K562 (cell line): ENCODE results near the gene MAB21L1. TPM values are rescaled to one million over a fixed set of nuclear protein-coding genes. Genes with fewer than 3 reads are reported as not detected.

ENCODE experiments used
- ATAC-seq: fragments of 200-7000 bp; cut with Tn5 transposase; 3 replicates; pipeline ENCODE4 v1.9.1; 2020; ENCODE audit warnings: moderate library complexity
- BruUV-seq: library from RNA; stranded (reverse); fragments of 400-500 nt; replicated peaks from 2 replicates; lab custom pipeline; 2021; lab: Mats Ljungman, UMichigan
- CTCF ChIA-PET: fragments of 300-600 bp; formaldehyde crosslinking; extraction: SDS; loops from one replicate; lab custom pipeline; 2021; ENCODE audit warnings: low intra/inter-chr PET ratio; lab: Yijun Ruan, JAX
- POLR2A ChIA-PET: fragments of 300-600, 350-650 bp; sonication (Branson Sonifier 250); formaldehyde crosslinking; extraction: SDS; loops from one replicate; lab custom pipeline; 2021; ENCODE audit warnings: antibody characterized with exemption, inconsistent platforms; lab: Yijun Ruan, JAX
- DNase-seq, 4 experiments: peaks; one replicate each; pipeline versions ENCODE4 v3.0.0 to v3.0.0-alpha.2; 2011 to 2018; ENCODE audit warnings: low spot score in 3 of 4, mixed read lengths in 3 of 4; ENCODE audit errors: extremely low read depth in 1 of 4
- FAIRE-seq: peaks from 2 replicates; lab custom pipeline; 2011; peaks lifted over from hg19 to GRCh38; lab: Jason Lieb, UNC
- H2AFZ ChIP-seq: 2 replicates; pipeline ENCODE4 v1.6.0; 2011; ENCODE audit warnings: low read depth, low read length, control low read depth, inconsistent platforms
- H3K27ac ChIP-seq: fragments of 200-600 bp; 3 replicates; pipeline ENCODE4 v1.8.0; 2011; ENCODE audit warnings: low read depth, mild to moderate bottlenecking, control low read depth, inconsistent platforms, low read length, moderate library complexity, mixed read lengths; ENCODE audit errors: extremely low read depth
- H3K27me3 ChIP-seq, 2 experiments: fragments of 300-600 bp in 1 of 2; 2 replicates in 1 of 2; 3 replicates in 1 of 2; pipeline versions ENCODE4 v1.6.0 to v1.8.0; 2011; ENCODE audit warnings: inconsistent platforms in 2 of 2, low read length in 2 of 2, mild to moderate bottlenecking in 1 of 2, mixed read lengths in 1 of 2, moderate library complexity in 1 of 2; ENCODE audit not compliant: control insufficient read depth in 2 of 2, insufficient read depth in 2 of 2
- H3K36me3 ChIP-seq: fragments of 300-600 bp; 3 replicates; pipeline ENCODE4 v1.8.0; 2011; ENCODE audit warnings: mild to moderate bottlenecking, low read length, inconsistent platforms; ENCODE audit not compliant: control insufficient read depth, insufficient read depth
- H3K4me1 ChIP-seq, 2 experiments: fragments of 200-600 bp in 1 of 2; replicated peaks in 1 of 2; 2 replicates in 1 of 2; 3 replicates in 1 of 2; pipeline versions ENCODE4 v1.5.1 to v1.8.0; 2011; ENCODE audit warnings: inconsistent platforms in 2 of 2, low read length in 2 of 2, mild to moderate bottlenecking in 1 of 2, mixed read lengths in 1 of 2, moderate library complexity in 1 of 2; ENCODE audit not compliant: control insufficient read depth in 2 of 2, insufficient read depth in 2 of 2
- H3K4me2 ChIP-seq: 2 replicates; pipeline ENCODE4 v1.6.1; 2011; ENCODE audit warnings: low read length, control low read depth, inconsistent platforms, mixed read lengths; ENCODE audit not compliant: insufficient read depth
- H3K4me3 ChIP-seq: fragments of 200-600 bp; sonication (generic), shearing (Covaris generic); 2 replicates; pipeline ENCODE4 v1.5.1; 2016; ENCODE audit warnings: control low read depth, inconsistent platforms
- H3K79me2 ChIP-seq: fragments of 200-600 bp; 3 replicates; pipeline ENCODE4 v1.8.0; 2011; ENCODE audit warnings: low read length, inconsistent platforms; ENCODE audit not compliant: control insufficient read depth, insufficient read depth
- H3K9ac ChIP-seq, 2 experiments: 2 replicates each; pipeline versions ENCODE4 v1.6.0 to v1.6.1; 2011; ENCODE audit warnings: low read depth in 2 of 2, low read length in 2 of 2, control low read depth in 1 of 2, inconsistent platforms in 1 of 2, mild to moderate bottlenecking in 1 of 2, mixed read lengths in 1 of 2; ENCODE audit not compliant: insufficient read depth in 1 of 2
- H3K9me1 ChIP-seq: one replicate; pipeline ENCODE4 v1.6.0; 2011; ENCODE audit warnings: inconsistent platforms, mild to moderate bottlenecking, low read length, moderate library complexity; ENCODE audit not compliant: control insufficient read depth, insufficient read depth
- H3K9me3 ChIP-seq: replicated peaks from 2 replicates; pipeline ENCODE4 v1.5.1; 2011; ENCODE audit warnings: low read depth, low read length, inconsistent platforms; ENCODE audit not compliant: control insufficient read depth, insufficient read depth
- H4K20me1 ChIP-seq: replicated peaks from 2 replicates; pipeline ENCODE4 v1.6.1; 2011; ENCODE audit warnings: low read length, inconsistent platforms, mixed read lengths; ENCODE audit not compliant: control insufficient read depth, insufficient read depth
- ELF1 ChIP-seq: fragments of 200-800 bp; sonication (Bioruptor generic); IDR thresholded peaks from 2 replicates; pipeline ENCODE4 v1.6.1; 2016; ENCODE audit warnings: missing genetic modification characterization, missing compliant biosample characterization
- NCOR1 ChIP-seq: fragments of 450-650 bp; IDR thresholded peaks from 2 replicates; pipeline ENCODE4 v1.6.1; 2016; ENCODE audit warnings: mild to moderate bottlenecking, moderate library complexity
- ZBTB5 ChIP-seq: fragments of 450-650 bp; IDR thresholded peaks from 2 replicates; pipeline ENCODE4 v1.6.1; 2017; ENCODE audit warnings: antibody characterized with exemption
- ZNF24 ChIP-seq: fragments of 450-650 bp; IDR thresholded peaks from 2 replicates; pipeline ENCODE4 v1.6.1; 2016
- ZNF583 ChIP-seq: fragments of 250-450 bp; sonication (Bioruptor Pico); IDR thresholded peaks from 2 replicates; pipeline ENCODE4 v1.4.0; 2020
- WGBS: fragments of 100-300 bp; shearing (Covaris generic); methylation state at CpG from one replicate; pipeline ENCODE4 v1.1.6; 2016; ENCODE audit warnings: low coverage, mixed read lengths; ENCODE audit not compliant: insufficient coverage; ENCODE audit errors: missing lambda C conversion rate; 5-methylcytosine and 5-hydroxymethylcytosine counted together
- in situ Hi-C: fragments of 300-500 bp; cut with MboI; formaldehyde crosslinking; loops from 4 replicates; pipeline ENCODE4 v1.15.0; 2018; ENCODE audit warnings: inconsistent platforms, mixed read lengths
- intact Hi-C: fragments of 100-400 bp; cut with micrococcal nuclease; formaldehyde crosslinking; loops from 2 replicates; pipeline ENCODE4 v1.14.2; 2022
- polyA plus RNA-seq, 8 experiments: library from polyadenylated mRNA; depleted of rRNA in 4 of 8; stranded (reverse) in 5 of 8; unstranded in 3 of 8; fragments of >200 nt; fragmentation: Nextera tagmentation in 2 of 8; fragmentation: Illumina TruSeq in 1 of 8; extraction: Ambion mirVana in 2 of 8; extraction: Trizol in 1 of 8; gene quantifications; 2 replicates each; pipeline versions ENCODE4 v1.2.1 to v1.2.3, GENCODE V29; 2011 to 2014; ENCODE audit warnings: inconsistent platforms in 1 of 8, missing spikeins in 1 of 8
- total RNA-seq, 7 experiments: library from RNA; depleted of rRNA in 6 of 7; stranded (reverse); fragments of >200 nt in 6 of 7; fragmentation: Illumina TruSeq in 2 of 7; extraction: Trizol in 2 of 7; gene quantifications; 2 replicates each; pipeline versions ENCODE4 v1.2.1 to v1.2.3, GENCODE V29; 2011 to 2021; ENCODE audit warnings: low replicate concordance in 1 of 7
- TF ChIP-seq, protein P1 (sequence below): fragments of 250-450 bp; sonication (Bioruptor Pico); IDR thresholded peaks from 2 replicates; pipeline ENCODE4 v1.5.0; 2022; ENCODE audit warnings: mild to moderate bottlenecking
- TF ChIP-seq, protein P2 (sequence below), 2 experiments: fragments of 450-650 bp; IDR thresholded peaks; 2 replicates each; pipeline ENCODE4 v1.6.1; 2016

The MAB21L1 gene
- total and polyA plus RNA-seq, 9 of the 15 experiments (the other 6 are each of a cell fraction or from before 2014, with no cell fraction given) = not detected

DNA sequence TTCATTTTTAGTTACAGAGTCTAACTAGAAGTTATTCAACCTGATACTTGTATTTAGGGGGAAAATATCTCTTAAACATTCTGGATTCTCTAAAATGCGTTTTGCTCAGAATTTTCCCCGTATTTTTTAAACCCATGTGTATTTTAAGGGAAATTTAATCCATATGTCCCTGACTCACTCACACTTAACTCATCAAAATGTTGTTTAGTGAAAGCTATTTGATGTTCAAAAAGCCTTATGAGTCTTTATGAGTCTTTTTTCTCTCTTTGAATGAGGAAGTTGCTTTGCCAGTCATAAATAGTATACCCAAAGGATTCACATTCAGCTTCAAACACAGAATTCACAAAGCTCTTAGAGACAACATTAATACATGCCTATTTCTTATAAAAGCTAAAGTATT is 16.4 kb downstream of the MAB21L1 start (continued):
- TF ChIP-seq, protein P1, sequence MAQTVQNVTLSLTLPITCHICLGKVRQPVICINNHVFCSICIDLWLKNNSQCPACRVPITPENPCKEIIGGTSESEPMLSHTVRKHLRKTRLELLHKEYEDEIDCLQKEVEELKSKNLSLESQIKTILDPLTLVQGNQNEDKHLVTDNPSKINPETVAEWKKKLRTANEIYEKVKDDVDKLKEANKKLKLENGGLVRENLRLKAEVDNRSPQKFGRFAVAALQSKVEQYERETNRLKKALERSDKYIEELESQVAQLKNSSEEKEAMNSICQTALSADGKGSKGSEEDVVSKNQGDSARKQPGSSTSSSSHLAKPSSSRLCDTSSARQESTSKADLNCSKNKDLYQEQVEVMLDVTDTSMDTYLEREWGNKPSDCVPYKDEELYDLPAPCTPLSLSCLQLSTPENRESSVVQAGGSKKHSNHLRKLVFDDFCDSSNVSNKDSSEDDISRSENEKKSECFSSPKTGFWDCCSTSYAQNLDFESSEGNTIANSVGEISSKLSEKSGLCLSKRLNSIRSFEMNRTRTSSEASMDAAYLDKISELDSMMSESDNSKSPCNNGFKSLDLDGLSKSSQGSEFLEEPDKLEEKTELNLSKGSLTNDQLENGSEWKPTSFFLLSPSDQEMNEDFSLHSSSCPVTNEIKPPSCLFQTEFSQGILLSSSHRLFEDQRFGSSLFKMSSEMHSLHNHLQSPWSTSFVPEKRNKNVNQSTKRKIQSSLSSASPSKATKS (CRISPR knock-in tag) = no peak
- TF ChIP-seq, protein P2, sequence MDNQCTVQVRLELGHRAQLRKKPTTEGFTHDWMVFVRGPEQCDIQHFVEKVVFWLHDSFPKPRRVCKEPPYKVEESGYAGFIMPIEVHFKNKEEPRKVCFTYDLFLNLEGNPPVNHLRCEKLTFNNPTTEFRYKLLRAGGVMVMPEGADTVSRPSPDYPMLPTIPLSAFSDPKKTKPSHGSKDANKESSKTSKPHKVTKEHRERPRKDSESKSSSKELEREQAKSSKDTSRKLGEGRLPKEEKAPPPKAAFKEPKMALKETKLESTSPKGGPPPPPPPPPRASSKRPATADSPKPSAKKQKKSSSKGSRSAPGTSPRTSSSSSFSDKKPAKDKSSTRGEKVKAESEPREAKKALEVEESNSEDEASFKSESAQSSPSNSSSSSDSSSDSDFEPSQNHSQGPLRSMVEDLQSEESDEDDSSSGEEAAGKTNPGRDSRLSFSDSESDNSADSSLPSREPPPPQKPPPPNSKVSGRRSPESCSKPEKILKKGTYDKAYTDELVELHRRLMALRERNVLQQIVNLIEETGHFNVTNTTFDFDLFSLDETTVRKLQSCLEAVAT (IDR thresholded peaks at IDR 0.05) = no peak
- TF ChIP-seq ZNF24 (no peak), ELF1 (tag) (no peak), ZBTB5 (no peak)

- WGBS = 2% methylated on average over 3 of the region's 3 CpGs
- in situ Hi-C loops = no loop called here
- BruUV-seq = no TSS peak
- no peaks in the 10 kb centered on the region for H3K9me1 ChIP-seq
- no peaks in the 10 kb centered on the region for H3K36me3 ChIP-seq
- CTCF ChIA-PET = no interaction called here
- H3K27ac ChIP-seq = no peak overlapping the region
- H3K4me3 ChIP-seq = no peak overlapping the region
- H3K79me2 ChIP-seq = no peaks in the 10 kb centered on the region
- DNase-seq = no peak
- TF ChIP-seq NCOR1 (no peak), ZNF583 (CRISPR knock-in tag) (no peak)
- no peaks in the 10 kb centered on the region for H4K20me1 ChIP-seq
- no peaks in the 10 kb centered on the region for H3K27me3 ChIP-seq
- no peaks in the 10 kb centered on the region for H3K4me1 ChIP-seq
- H3K9me3 ChIP-seq = no peaks in the 10 kb centered on the region
- intact Hi-C loops = no loop called here
- no peak overlapping the region for H2AFZ ChIP-seq
- H3K9ac ChIP-seq = no peak overlapping the region
- no peak overlapping the region for H3K4me2 ChIP-seq
- no peak for ATAC-seq
- no peak for FAIRE-seq
- POLR2A ChIA-PET = no interaction called here
These were observed 19.2 kb downstream of the MAB21L1 start for GRCh38 chr13:35457258-35457657.
